ENCODE measurements around the gene C16orf89.

The C16orf89 gene

GRCh38 chr16:5024632-5025031 lies 41.1 kb downstream of the C16orf89 start:
- peaks cover 0 to 43% (median 0%) of the 10 kb centered on the region in 3 donors for H3K36me3 ChIP-seq
- intact Hi-C loops (cut with DNase I; ENCODE audit: low total_unique reads) = no loop called here
- TF ChIP-seq CTCF (IDR thresholded peaks at IDR 0.05) = no peak
- H3K4me1 ChIP-seq = no peaks in the 10 kb centered on the region
- peaks cover 0 to 9% of the 10 kb centered on the region in 2 donors for H3K27me3 ChIP-seq
- no peak for DNase-seq
- H3K27ac ChIP-seq = no peak overlapping the region
- no peaks in the 10 kb centered on the region for H3K9me3 ChIP-seq
- H3K4me3 ChIP-seq = no peak overlapping the region

- intact Hi-C loops (cut with DNase I; ENCODE audit: low total_unique reads) = no loop called here
- no peak for DNase-seq
These were observed 43.2 kb downstream of the C16orf89 start for GRCh38 chr16:5022521-5022920.

DNA sequence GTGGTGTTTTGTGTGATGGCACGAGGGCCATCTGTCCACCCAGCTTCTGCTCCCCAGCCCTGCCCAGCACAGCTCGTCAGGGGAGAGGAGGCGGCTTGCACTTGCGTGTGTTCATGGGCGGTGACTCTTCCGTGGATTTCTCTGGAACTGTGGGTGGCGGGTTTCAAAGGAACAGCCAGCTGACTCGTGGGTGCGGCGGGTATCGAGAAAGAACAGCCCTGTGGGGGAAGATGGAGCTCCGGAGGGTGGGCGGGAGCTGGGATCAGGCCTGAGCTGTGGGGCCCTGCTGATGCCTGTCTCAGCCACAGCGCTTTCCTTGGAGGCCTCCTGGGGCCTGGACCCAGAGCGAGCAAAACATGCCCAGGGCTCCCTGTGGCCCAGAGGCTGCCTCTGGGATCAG lies 45.2 kb downstream of the C16orf89 start:
- H3K27ac ChIP-seq = no peak overlapping the region
- no peak overlapping the region for H3K4me3 ChIP-seq
- H3K27me3 ChIP-seq = peaks cover 0 to 9% of the 10 kb centered on the region in 2 donors
- intact Hi-C loops (cut with DNase I; ENCODE audit: low total_unique reads) = no loop called here
- H3K36me3 ChIP-seq = peaks cover 0 to 14% (median 0%) of the 10 kb centered on the region in 3 donors
- no peak for TF ChIP-seq CTCF (IDR thresholded peaks at IDR 0.05)
- H3K9me3 ChIP-seq = no peaks in the 10 kb centered on the region
- no peak for DNase-seq
- no peaks in the 10 kb centered on the region for H3K4me1 ChIP-seq

More at GRCh38 chr16:5022521-5022920, 43.2 kb downstream of the C16orf89 start:
- TF ChIP-seq CTCF (IDR thresholded peaks at IDR 0.05) = no peak
- Histone ChIP-seq H3K27ac (no peak overlapping the region), H3K27me3 (peaks cover 0 to 9% of the 10 kb centered on the region in 2 donors), H3K9me3 (no peaks in the 10 kb centered on the region), H3K36me3 (peaks cover 0 to 25% (median 0%) of the 10 kb centered on the region in 3 donors), H3K4me1 (no peaks in the 10 kb centered on the region), H3K4me3 (no peak overlapping the region)

- Histone ChIP-seq H3K36me3 (peaks cover 0 to 6% (median 0%) of the 10 kb centered on the region in 3 donors), H3K27me3 (peaks cover 0 to 9% of the 10 kb centered on the region in 2 donors), H3K4me3 (no peak overlapping the region), H3K27ac (no peak overlapping the region), H3K4me1 (no peaks in the 10 kb centered on the region), H3K9me3 (no peaks in the 10 kb centered on the region)
- DNase-seq = no peak
- intact Hi-C loops (cut with DNase I; ENCODE audit: low total_unique reads) = no loop called here
- no peak for TF ChIP-seq CTCF (IDR thresholded peaks at IDR 0.05)
These were observed 46.0 kb downstream of the C16orf89 start for GRCh38 chr16:5019775-5020174.

- H3K36me3 ChIP-seq = no peaks in the 10 kb centered on the region
- TF ChIP-seq CTCF (IDR thresholded peaks at IDR 0.05) = no peak
- no peak for DNase-seq
- H3K27ac ChIP-seq = no peak overlapping the region
- H3K27me3 ChIP-seq = peaks cover 0 to 9% of the 10 kb centered on the region in 2 donors
- no peaks in the 10 kb centered on the region for H3K9me3 ChIP-seq
- intact Hi-C loops (cut with DNase I; ENCODE audit: low total_unique reads) = no loop called here
- H3K4me3 ChIP-seq = no peak overlapping the region
- H3K4me1 ChIP-seq = no peaks in the 10 kb centered on the region
These were observed 47.0 kb downstream of the C16orf89 start for GRCh38 chr16:5018793-5019192.

GRCh38 chr16:5017678-5017969 lies 48.1 kb downstream of the C16orf89 start:
- intact Hi-C loops (cut with DNase I; ENCODE audit: low total_unique reads) = no loop called here
- Histone ChIP-seq H3K4me3 (no peak overlapping the region), H3K36me3 (no peaks in the 10 kb centered on the region), H3K27me3 (peaks cover 0 to 7% of the 10 kb centered on the region in 2 donors), H3K9me3 (no peaks in the 10 kb centered on the region), H3K4me1 (no peaks in the 10 kb centered on the region), H3K27ac (no peak overlapping the region)
- no peak for DNase-seq
- TF ChIP-seq CTCF (IDR thresholded peaks at IDR 0.05) = no peak
